HepG2 (cell line): Measurements from ENCODE around the gene ONECUT1. TPM values are rescaled to one million over a fixed set of nuclear protein-coding genes. Genes with fewer than 3 reads are reported as not detected.
A peak's percentile ranks its signal among the peaks of the same experiment; 100 is the strongest.

Experiments
- AGO2 ChIP-seq: fragments of 200-400 bp; formaldehyde crosslinking; optimal IDR thresholded peaks from 2 replicates; pipeline ENCODE3; 2017; ENCODE audit warnings: mild to moderate bottlenecking, low read depth, low read length, moderate library complexity
- EZH2 ChIP-seq: conservative IDR thresholded peaks from 2 replicates; pipeline ENCODE4 v1.6.1; 2012; ENCODE audit warnings: mild to moderate bottlenecking, low read depth, low read length, moderate library complexity
- IRX3 ChIP-seq: sonication (generic); formaldehyde crosslinking; IDR thresholded peaks from 2 replicates; pipeline ENCODE4 v1.8.1; 2023; ENCODE audit warnings: mild to moderate bottlenecking, low read depth, missing genetic modification reagents, borderline replicate concordance
- KLF11 ChIP-seq: IDR thresholded peaks from 2 replicates; pipeline ENCODE4 v1.6.1; 2016; ENCODE audit warnings: missing compliant biosample characterization
- MED13 ChIP-seq: sonication (generic); formaldehyde crosslinking; IDR thresholded peaks from 2 replicates; pipeline ENCODE4 v1.5.0; 2020; ENCODE audit warnings: missing genetic modification reagents
- NFIC ChIP-seq: IDR thresholded peaks from 2 replicates; pipeline ENCODE4 v1.6.1; 2012; ENCODE audit warnings: mild to moderate bottlenecking, low read length, inconsistent platforms
- POLR2G ChIP-seq: fragments of 200-400 bp; formaldehyde crosslinking; IDR thresholded peaks from 2 replicates; pipeline ENCODE4 v1.6.1; 2018; ENCODE audit warnings: mild to moderate bottlenecking, low read depth, low read length, moderate library complexity
- SMAD3 ChIP-seq: sonication (generic); formaldehyde crosslinking; IDR thresholded peaks from 2 replicates; pipeline ENCODE4 v1.4.0; 2020; ENCODE audit warnings: missing genetic modification reagents
- TBL1XR1 ChIP-seq: fragments of 150-350 bp; IDR thresholded peaks from 2 replicates; pipeline ENCODE4 v1.6.1; 2014; ENCODE audit warnings: borderline replicate concordance, low read length; ENCODE audit not compliant: partially characterized antibody
- TBP ChIP-seq: sonication (generic); formaldehyde crosslinking; IDR thresholded peaks from 2 replicates; pipeline ENCODE4 v1.5.0; 2020; ENCODE audit warnings: missing genetic modification reagents
- ZNF207 ChIP-seq: fragments of 450-650 bp; IDR thresholded peaks from 2 replicates; pipeline ENCODE4 v1.6.1; 2016; ENCODE audit warnings: antibody characterized with exemption, borderline replicate concordance
- ZNF614 ChIP-seq: IDR thresholded peaks from 2 replicates; pipeline ENCODE4 v1.6.1; 2018; ENCODE audit warnings: missing biosample characterization, missing genetic modification reagents, inconsistent platforms, borderline replicate concordance
- polyA plus RNA-seq, 8 experiments: library from polyadenylated mRNA; depleted of rRNA in 3 of 8; stranded (reverse) in 7 of 8; unstranded in 1 of 8; fragments of >200 nt; fragmentation: Illumina TruSeq in 4 of 8; extraction: Trizol in 4 of 8; gene quantifications; 2 replicates each; pipeline versions ENCODE4 v1.2.1 to v1.2.3, GENCODE V29; 2011 to 2016; ENCODE audit warnings: low read depth in 4 of 8, missing spikeins in 1 of 8, mixed read lengths in 1 of 8; ENCODE audit not compliant: insufficient read depth in 1 of 8
- total RNA-seq, 5 experiments: library from RNA; depleted of rRNA; stranded (reverse); fragments of >200 nt; fragmentation: Illumina TruSeq; extraction: Trizol; gene quantifications; 2 replicates each; pipeline ENCODE4 v1.2.3, GENCODE V29; 2016; ENCODE audit warnings: low read depth in 1 of 5
- TF ChIP-seq, protein P1 (sequence below): sonication (generic); formaldehyde crosslinking; IDR thresholded peaks from 2 replicates; pipeline ENCODE4 v1.4.0; 2020; ENCODE audit warnings: missing genetic modification reagents
- TF ChIP-seq, protein P2 (sequence below): sonication (generic); formaldehyde crosslinking; IDR thresholded peaks from 2 replicates; pipeline ENCODE4 v1.4.0; 2020; ENCODE audit warnings: missing genetic modification reagents
- TF ChIP-seq, protein P3 (sequence below): sonication (generic); formaldehyde crosslinking; conservative IDR thresholded peaks from 2 replicates; pipeline ENCODE4 v1.5.0; 2020; ENCODE audit warnings: missing genetic modification reagents
- TF ChIP-seq, protein P4 (sequence below): sonication (generic); formaldehyde crosslinking; IDR thresholded peaks from 2 replicates; pipeline ENCODE4 v1.5.0; 2020; ENCODE audit warnings: missing genetic modification reagents, mild to moderate bottlenecking, borderline replicate concordance
- TF ChIP-seq, protein P5 (sequence below): IDR thresholded peaks from 2 replicates; pipeline ENCODE4 v1.4.0; 2020; ENCODE audit warnings: mild to moderate bottlenecking, missing genetic modification reagents
- TF ChIP-seq, protein P6 (sequence below): sonication (generic); formaldehyde crosslinking; conservative IDR thresholded peaks from 2 replicates; pipeline ENCODE4 v1.8.0; 2022; ENCODE audit warnings: mild to moderate bottlenecking, moderate library complexity, missing genetic modification reagents

The ONECUT1 gene
- total and polyA plus RNA-seq, 2 of the 13 experiments (the other 11 are each of a cell fraction or from before 2014, with no cell fraction given), result 3.5 to 9.1 TPM

DNA sequence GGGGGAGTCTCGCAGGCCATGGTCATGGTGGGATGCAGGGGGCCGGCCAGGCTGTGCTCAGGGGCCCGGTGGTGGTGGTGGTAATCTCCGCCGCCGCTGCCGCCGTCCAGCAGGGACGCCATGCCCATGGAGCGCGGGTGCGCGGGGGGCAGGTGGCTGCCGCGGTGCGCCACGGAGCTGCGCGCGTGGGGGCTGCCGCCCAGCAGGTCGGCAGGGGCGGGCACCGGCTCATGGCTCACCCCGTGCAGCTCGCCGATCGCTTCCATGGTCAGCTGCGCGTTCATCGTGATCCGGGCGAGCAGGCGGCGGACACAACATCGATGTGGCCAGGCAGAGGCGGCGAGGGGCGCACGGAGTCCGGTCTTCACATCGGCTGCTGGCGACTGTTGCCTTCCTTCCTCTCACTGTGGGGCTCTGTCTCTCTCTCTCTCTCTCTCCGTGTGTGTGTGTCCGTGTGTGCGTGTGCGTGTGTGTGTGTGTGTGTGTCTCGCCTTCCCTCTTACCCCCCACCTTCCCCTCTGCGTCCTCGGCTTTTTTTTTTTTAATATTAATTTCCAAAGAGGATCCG is 451 bp downstream of the ONECUT1 start (continued):
- TF ChIP-seq, protein P1, sequence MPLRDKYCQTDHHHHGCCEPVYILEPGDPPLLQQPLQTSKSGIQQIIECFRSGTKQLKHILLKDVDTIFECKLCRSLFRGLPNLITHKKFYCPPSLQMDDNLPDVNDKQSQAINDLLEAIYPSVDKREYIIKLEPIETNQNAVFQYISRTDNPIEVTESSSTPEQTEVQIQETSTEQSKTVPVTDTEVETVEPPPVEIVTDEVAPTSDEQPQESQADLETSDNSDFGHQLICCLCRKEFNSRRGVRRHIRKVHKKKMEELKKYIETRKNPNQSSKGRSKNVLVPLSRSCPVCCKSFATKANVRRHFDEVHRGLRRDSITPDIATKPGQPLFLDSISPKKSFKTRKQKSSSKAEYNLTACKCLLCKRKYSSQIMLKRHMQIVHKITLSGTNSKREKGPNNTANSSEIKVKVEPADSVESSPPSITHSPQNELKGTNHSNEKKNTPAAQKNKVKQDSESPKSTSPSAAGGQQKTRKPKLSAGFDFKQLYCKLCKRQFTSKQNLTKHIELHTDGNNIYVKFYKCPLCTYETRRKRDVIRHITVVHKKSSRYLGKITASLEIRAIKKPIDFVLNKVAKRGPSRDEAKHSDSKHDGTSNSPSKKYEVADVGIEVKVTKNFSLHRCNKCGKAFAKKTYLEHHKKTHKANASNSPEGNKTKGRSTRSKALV, result peak; percentile 75; the same call in 1 of the 2 replicates
- no peak for TF ChIP-seq TBP (CRISPR knock-in tag)
- TF ChIP-seq, protein P2, sequence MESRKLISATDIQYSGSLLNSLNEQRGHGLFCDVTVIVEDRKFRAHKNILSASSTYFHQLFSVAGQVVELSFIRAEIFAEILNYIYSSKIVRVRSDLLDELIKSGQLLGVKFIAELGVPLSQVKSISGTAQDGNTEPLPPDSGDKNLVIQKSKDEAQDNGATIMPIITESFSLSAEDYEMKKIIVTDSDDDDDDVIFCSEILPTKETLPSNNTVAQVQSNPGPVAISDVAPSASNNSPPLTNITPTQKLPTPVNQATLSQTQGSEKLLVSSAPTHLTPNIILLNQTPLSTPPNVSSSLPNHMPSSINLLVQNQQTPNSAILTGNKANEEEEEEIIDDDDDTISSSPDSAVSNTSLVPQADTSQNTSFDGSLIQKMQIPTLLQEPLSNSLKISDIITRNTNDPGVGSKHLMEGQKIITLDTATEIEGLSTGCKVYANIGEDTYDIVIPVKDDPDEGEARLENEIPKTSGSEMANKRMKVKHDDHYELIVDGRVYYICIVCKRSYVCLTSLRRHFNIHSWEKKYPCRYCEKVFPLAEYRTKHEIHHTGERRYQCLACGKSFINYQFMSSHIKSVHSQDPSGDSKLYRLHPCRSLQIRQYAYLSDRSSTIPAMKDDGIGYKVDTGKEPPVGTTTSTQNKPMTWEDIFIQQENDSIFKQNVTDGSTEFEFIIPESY (CRISPR knock-in tag), result no peak
- no peak for TF ChIP-seq IRX3 (CRISPR knock-in tag)
- TF ChIP-seq, protein P3, sequence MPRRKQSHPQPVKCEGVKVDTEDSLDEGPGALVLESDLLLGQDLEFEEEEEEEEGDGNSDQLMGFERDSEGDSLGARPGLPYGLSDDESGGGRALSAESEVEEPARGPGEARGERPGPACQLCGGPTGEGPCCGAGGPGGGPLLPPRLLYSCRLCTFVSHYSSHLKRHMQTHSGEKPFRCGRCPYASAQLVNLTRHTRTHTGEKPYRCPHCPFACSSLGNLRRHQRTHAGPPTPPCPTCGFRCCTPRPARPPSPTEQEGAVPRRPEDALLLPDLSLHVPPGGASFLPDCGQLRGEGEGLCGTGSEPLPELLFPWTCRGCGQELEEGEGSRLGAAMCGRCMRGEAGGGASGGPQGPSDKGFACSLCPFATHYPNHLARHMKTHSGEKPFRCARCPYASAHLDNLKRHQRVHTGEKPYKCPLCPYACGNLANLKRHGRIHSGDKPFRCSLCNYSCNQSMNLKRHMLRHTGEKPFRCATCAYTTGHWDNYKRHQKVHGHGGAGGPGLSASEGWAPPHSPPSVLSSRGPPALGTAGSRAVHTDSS (CRISPR knock-in tag), result no peak
- TF ChIP-seq ZNF614, result no peak
- no peak for TF ChIP-seq NFIC
- TF ChIP-seq EZH2, result no peak
- no peak for TF ChIP-seq ZNF207
- TF ChIP-seq, protein P4, sequence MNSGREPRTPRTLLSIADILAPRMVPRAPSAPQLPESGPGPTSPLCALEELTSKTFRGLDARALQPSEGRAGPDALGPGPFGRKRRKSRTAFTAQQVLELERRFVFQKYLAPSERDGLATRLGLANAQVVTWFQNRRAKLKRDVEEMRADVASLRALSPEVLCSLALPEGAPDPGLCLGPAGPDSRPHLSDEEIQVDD, result peak; percentile 39; the same call in 1 of the 2 replicates
- TF ChIP-seq KLF11 (CRISPR knock-in tag), result no peak
- TF ChIP-seq POLR2G, result no peak
- TF ChIP-seq, protein P5, sequence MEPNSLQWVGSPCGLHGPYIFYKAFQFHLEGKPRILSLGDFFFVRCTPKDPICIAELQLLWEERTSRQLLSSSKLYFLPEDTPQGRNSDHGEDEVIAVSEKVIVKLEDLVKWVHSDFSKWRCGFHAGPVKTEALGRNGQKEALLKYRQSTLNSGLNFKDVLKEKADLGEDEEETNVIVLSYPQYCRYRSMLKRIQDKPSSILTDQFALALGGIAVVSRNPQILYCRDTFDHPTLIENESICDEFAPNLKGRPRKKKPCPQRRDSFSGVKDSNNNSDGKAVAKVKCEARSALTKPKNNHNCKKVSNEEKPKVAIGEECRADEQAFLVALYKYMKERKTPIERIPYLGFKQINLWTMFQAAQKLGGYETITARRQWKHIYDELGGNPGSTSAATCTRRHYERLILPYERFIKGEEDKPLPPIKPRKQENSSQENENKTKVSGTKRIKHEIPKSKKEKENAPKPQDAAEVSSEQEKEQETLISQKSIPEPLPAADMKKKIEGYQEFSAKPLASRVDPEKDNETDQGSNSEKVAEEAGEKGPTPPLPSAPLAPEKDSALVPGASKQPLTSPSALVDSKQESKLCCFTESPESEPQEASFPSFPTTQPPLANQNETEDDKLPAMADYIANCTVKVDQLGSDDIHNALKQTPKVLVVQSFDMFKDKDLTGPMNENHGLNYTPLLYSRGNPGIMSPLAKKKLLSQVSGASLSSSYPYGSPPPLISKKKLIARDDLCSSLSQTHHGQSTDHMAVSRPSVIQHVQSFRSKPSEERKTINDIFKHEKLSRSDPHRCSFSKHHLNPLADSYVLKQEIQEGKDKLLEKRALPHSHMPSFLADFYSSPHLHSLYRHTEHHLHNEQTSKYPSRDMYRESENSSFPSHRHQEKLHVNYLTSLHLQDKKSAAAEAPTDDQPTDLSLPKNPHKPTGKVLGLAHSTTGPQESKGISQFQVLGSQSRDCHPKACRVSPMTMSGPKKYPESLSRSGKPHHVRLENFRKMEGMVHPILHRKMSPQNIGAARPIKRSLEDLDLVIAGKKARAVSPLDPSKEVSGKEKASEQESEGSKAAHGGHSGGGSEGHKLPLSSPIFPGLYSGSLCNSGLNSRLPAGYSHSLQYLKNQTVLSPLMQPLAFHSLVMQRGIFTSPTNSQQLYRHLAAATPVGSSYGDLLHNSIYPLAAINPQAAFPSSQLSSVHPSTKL, result no peak
- TF ChIP-seq MED13 (CRISPR knock-in tag), result no peak
- TF ChIP-seq, protein P6, sequence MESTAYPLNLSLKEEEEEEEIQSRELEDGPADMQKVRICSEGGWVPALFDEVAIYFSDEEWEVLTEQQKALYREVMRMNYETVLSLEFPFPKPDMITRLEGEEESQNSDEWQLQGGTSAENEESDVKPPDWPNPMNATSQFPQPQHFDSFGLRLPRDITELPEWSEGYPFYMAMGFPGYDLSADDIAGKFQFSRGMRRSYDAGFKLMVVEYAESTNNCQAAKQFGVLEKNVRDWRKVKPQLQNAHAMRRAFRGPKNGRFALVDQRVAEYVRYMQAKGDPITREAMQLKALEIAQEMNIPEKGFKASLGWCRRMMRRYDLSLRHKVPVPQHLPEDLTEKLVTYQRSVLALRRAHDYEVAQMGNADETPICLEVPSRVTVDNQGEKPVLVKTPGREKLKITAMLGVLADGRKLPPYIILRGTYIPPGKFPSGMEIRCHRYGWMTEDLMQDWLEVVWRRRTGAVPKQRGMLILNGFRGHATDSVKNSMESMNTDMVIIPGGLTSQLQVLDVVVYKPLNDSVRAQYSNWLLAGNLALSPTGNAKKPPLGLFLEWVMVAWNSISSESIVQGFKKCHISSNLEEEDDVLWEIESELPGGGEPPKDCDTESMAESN (CRISPR knock-in tag), result 0 out of 2 replicates have a peak, but pooled peaks have one; percentile 28
- TF ChIP-seq AGO2, result no peak
- no peak for TF ChIP-seq SMAD3
- no peak for TF ChIP-seq TBL1XR1
